CD4-positive, alpha-beta T cell (primary cell): ENCODE results near the gene DENND11. TPM values are rescaled to one million over a fixed set of nuclear protein-coding genes. Genes with fewer than 3 reads are reported as not detected.

Source experiments
- ATAC-seq: fragments of 200-7000 bp; cut with Tn5 transposase; one replicate; pipeline ENCODE4 v1.10.0; 2022; ENCODE audit warnings: mild to moderate bottlenecking; ENCODE audit not compliant: poor library complexity
- CTCF ChIA-PET: fragments of 350-600 bp; sonication (Branson Sonifier 250); formaldehyde crosslinking; loops from one replicate; lab custom pipeline; 2021; ENCODE audit warnings: antibody characterized with exemption, inconsistent platforms; lab: Charles Lee
- POLR2A ChIA-PET: fragments of 350-600 bp; sonication (Branson Sonifier 250); formaldehyde crosslinking; loops from one replicate; lab custom pipeline; 2021; ENCODE audit warnings: antibody characterized with exemption, inconsistent platforms; lab: Charles Lee
- DNase-seq, 14 experiments: peaks; one replicate each; pipeline ENCODE4 v3.0.0-alpha.2; 2013 to 2020; ENCODE audit warnings: mixed read lengths in 2 of 14
- H3K27ac ChIP-seq, 2 donors: one replicate each; pipeline versions ENCODE4 v1.5.1 to v1.7.0; 2013; ENCODE audit warnings: low read length in 2 of 2, low read depth in 1 of 2, mild to moderate bottlenecking in 1 of 2
- H3K27me3 ChIP-seq, 2 experiments: 1 replicate in 1 of 2; 2 replicates in 1 of 2; pipeline versions ENCODE4 v1.6.1 to v1.7.0; 2013; ENCODE audit warnings: low read length in 2 of 2, control low read depth in 1 of 2, mild to moderate bottlenecking in 1 of 2, moderate library complexity in 1 of 2; ENCODE audit not compliant: insufficient read depth in 2 of 2, control insufficient read depth in 1 of 2
- H3K36me3 ChIP-seq: one replicate; pipeline ENCODE4 v1.6.1; 2013; ENCODE audit warnings: low read length, control low read depth; ENCODE audit not compliant: insufficient read depth
- H3K4me1 ChIP-seq: one replicate; pipeline ENCODE4 v1.6.1; 2013; ENCODE audit warnings: low read length, control low read depth; ENCODE audit not compliant: insufficient read depth
- H3K4me3 ChIP-seq: one replicate; pipeline ENCODE4 v1.5.1; 2013; ENCODE audit warnings: mild to moderate bottlenecking, low read length, moderate library complexity
- H3K9me3 ChIP-seq, 2 experiments: 1 replicate in 1 of 2; 2 replicates in 1 of 2; pipeline versions ENCODE4 v1.6.1 to v1.7.0; 2013; ENCODE audit warnings: low read length in 2 of 2, mild to moderate bottlenecking in 2 of 2, control low read depth in 1 of 2, moderate library complexity in 1 of 2; ENCODE audit not compliant: control insufficient read depth in 1 of 2, insufficient read depth in 1 of 2
- H3K27ac Mint-ChIP-seq: one replicate; pipeline ENCODE4 v1.8.0; 2020; ENCODE audit warnings: mixed read lengths
- H3K27me3 Mint-ChIP-seq: one replicate; pipeline ENCODE4 v1.8.0; 2021; ENCODE audit warnings: mixed read lengths
- H3K36me3 Mint-ChIP-seq: one replicate; pipeline ENCODE4 v1.8.0; 2021; ENCODE audit warnings: low read depth, mixed read lengths
- H3K4me1 Mint-ChIP-seq: one replicate; pipeline ENCODE4 v1.8.0; 2021; ENCODE audit warnings: low read depth, mixed read lengths
- H3K4me3 Mint-ChIP-seq: one replicate; pipeline ENCODE4 v1.8.0; 2020; ENCODE audit warnings: mild to moderate bottlenecking, mixed read lengths
- H3K9me3 Mint-ChIP-seq: one replicate; pipeline ENCODE4 v1.8.0; 2020; ENCODE audit warnings: mixed read lengths
- CTCF ChIP-seq: fragments of 200-600 bp; IDR thresholded peaks from one replicate; pipeline ENCODE4 v1.8.0; 2022; ENCODE audit warnings: antibody characterized with exemption, mild to moderate bottlenecking
- intact Hi-C, 2 experiments: fragments of 100-400 bp; cut with DNase I in 1 of 2; cut with micrococcal nuclease in 1 of 2; formaldehyde crosslinking; loops; one replicate each; pipeline versions ENCODE4 v1.15.1 to v1.9.0; 2023 to 2025; cut with DNase I, micrococcal nuclease
- total RNA-seq, 174 experiments: library from RNA in 2 of 174; stranded (reverse) in 2 of 174; gene quantifications; one replicate each; pipeline ENCODE4 v1.2.3 and lab custom pipeline; 2021 to 2026

The DENND11 gene
- total RNA-seq, 2 experiments from 2014 or later, result 39.2 to 41.1 TPM

DNA sequence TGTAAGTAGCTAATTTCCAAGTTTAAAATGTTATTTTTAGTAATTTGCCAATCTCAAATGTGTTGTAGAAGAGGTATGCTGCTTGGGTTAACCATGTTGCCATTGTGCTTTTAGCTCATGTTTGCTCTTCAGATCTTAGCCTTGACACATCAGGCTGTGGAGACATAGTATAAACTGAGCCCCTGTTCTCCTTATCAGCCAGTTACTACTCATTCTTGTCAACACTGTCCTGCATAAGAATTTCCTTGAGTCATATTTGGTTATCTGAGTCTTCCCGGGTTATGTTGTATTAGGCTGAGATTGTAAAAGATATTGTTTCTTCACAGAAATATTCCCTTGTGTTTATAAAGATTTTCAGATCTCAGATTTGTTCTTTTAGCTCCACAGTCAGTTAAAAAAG, 40.3 kb upstream of the DENND11 start:
- ChIA-PET CTCF (no interaction called here), POLR2A (interaction anchor here (2.0 kb wide), 1 partner anchor 40 kb away, joined by 6 read pairs; the partner anchor contains the start of gene DENND11)
- no peak overlapping the region for H3K27ac Mint-ChIP-seq
- no peak overlapping the region for H3K27ac ChIP-seq
- ATAC-seq, result no peak
- H3K36me3 ChIP-seq, result peaks cover 75% of the 10 kb centered on the region
- H3K4me3 Mint-ChIP-seq, result peak overlapping the region; percentile 35
- DNase-seq, result no peak
- intact Hi-C loops, result no loop called here
- no peaks in the 10 kb centered on the region for H3K27me3 Mint-ChIP-seq
- no peaks in the 10 kb centered on the region for H3K9me3 Mint-ChIP-seq
- H3K36me3 Mint-ChIP-seq, result peaks cover 86% of the 10 kb centered on the region
- peaks cover 63% of the 10 kb centered on the region for H3K4me1 Mint-ChIP-seq
- no peaks in the 10 kb centered on the region for H3K9me3 ChIP-seq
- H3K4me3 ChIP-seq, result no peak overlapping the region
- H3K27me3 ChIP-seq, result no peaks in the 10 kb centered on the region
- no peak for TF ChIP-seq CTCF
- peaks cover 21% of the 10 kb centered on the region for H3K4me1 ChIP-seq

DNA sequence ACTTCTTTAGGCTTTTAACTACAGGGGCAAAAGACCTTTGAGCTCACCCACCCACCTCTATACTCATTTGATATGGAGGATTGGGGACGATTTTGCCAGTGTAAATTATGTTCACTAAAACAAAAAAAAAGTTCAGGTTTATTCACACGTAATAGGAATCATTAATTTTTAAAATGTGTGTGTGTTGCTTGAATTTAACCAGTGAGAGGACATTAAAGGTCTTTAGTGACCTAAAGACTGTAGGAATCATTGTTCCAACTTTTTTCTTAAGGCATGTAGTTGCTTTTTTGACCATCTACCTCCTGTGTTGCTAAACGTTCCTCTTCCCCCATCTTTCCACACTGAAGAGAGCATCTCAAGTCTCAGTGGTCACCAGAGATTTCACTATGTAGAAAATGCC, 37.3 kb upstream of the DENND11 start:
- POLR2A ChIA-PET, result interaction anchor here (1.7 to 3.2 kb wide), 5 partner anchors 13 to 188 kb away, joined by 8 to 103 read pairs (median 11); partner anchors contain the start of genes AGK and DENND11
- Histone ChIP-seq H3K27ac (peak overlapping the region in 1 of 2 donors; percentile 86), H3K4me3 (no peak overlapping the region), H3K36me3 (peaks cover 48% of the 10 kb centered on the region), H3K9me3 (no peaks in the 10 kb centered on the region), H3K27me3 (no peaks in the 10 kb centered on the region), H3K4me1 (peaks cover 25% of the 10 kb centered on the region)
- Mint-ChIP-seq H3K4me1 (peaks cover 59% of the 10 kb centered on the region), H3K9me3 (no peaks in the 10 kb centered on the region), H3K36me3 (peaks cover 60% of the 10 kb centered on the region), H3K27ac (peak overlapping the region; percentile 93), H3K4me3 (peak overlapping the region; percentile 97), H3K27me3 (no peaks in the 10 kb centered on the region)
- CTCF ChIA-PET, result interaction anchor here (1.7 to 2.3 kb wide), 3 partner anchors 37 to 724 kb away, joined by 6 to 38 read pairs (median 9); partner anchors contain the start of genes DENND11 and MRPS33
- no peak for TF ChIP-seq CTCF
- intact Hi-C loops, result loop anchor here (2.0 to 10.0 kb wide), 4 partner anchors 38 to 1044 kb away; partner anchors contain the start of genes MRPS33 (in 2 of the 2), AGK (in 1 of the 2) and NDUFB2 (in 1 of the 2)
- no peak for DNase-seq
- ATAC-seq, result no peak

DNA sequence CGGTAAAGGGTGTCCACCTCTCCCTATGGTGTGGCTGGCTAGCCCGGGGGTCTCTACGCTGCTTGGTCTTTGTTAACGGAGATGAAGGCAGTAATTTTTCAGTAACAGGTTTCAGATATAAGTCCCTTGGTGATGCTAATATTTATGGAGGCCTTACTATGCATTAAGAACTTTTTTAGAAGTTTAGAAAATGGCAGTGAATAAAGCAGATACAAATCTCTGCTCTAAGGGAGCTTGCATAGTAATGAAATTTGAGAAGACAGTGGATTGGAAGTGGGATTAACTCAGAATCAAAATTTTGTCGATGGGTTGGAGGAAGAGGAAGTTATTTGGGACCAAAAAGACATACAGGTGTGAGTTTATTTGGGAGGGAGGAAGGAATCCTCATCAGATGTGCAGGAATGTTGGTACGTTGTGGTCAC, 36.6 kb upstream of the DENND11 start:
- peaks cover 41% of the 10 kb centered on the region for H3K36me3 ChIP-seq
- peaks cover 25% of the 10 kb centered on the region for H3K4me1 ChIP-seq
- no peaks in the 10 kb centered on the region for H3K9me3 Mint-ChIP-seq
- no peaks in the 10 kb centered on the region for H3K27me3 ChIP-seq
- no peak for DNase-seq
- peak overlapping the region; percentile 93 for H3K27ac Mint-ChIP-seq
- ATAC-seq, result no peak
- H3K4me3 ChIP-seq, result peak overlapping the region; percentile 76
- peak overlapping the region; percentile 86 to 89 for H3K27ac ChIP-seq
- no peaks in the 10 kb centered on the region for H3K27me3 Mint-ChIP-seq
- intact Hi-C loops, result loop anchor here (1.0 to 10.0 kb wide), 7 partner anchors 37 to 1044 kb away; partner anchors contain the start of genes AGK (in 2 of the 2), MRPS33 (in 2 of the 2) and NDUFB2 (in 1 of the 2)
- POLR2A ChIA-PET, result interaction anchor here (0.6 to 3.2 kb wide), 16 partner anchors 10 to 1675 kb away, joined by 3 to 103 read pairs (median 7); partner anchors contain the start of genes AGK, DENND11, MRPS33 and PARP12
- H3K4me3 Mint-ChIP-seq, result peak overlapping the region; percentile 97
- H3K9me3 ChIP-seq, result no peaks in the 10 kb centered on the region
- CTCF ChIA-PET, result interaction anchor here (1.2 to 2.3 kb wide), 10 partner anchors 10 to 724 kb away, joined by 4 to 38 read pairs (median 8); partner anchors contain the start of genes DENND11, MRPS33 and WEE2
- H3K36me3 Mint-ChIP-seq, result peaks cover 54% of the 10 kb centered on the region
- peaks cover 52% of the 10 kb centered on the region for H3K4me1 Mint-ChIP-seq
- TF ChIP-seq CTCF, result no peak
